ENCODE measurements around the gene NDUFS2. TPM values are rescaled to one million over a fixed set of nuclear protein-coding genes. Genes with fewer than 3 reads are reported as not detected.

The NDUFS2 gene
- total RNA-seq, 1 experiment from 2014 or later = 94.9 TPM

DNA sequence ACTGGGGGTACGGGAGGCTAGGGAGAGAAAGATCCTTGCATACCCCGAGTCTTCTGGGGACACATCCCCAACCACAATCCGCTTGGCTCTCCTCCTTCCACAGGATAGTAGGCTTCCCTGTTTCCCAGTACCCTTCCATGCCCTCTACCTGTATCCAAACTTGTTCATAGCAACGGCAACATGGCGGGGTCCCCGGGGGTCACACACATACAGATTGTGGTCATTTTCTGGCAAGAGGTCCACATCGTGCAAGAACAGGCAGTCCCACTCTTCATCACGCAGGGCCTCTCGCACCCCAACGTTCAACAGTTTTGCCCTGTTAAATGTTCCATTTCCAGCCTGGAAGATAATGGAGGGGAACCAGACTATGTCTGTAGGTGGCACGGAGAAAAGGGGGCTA is 28.5 kb upstream of the NDUFS2 start:
- peaks cover 25% of the 10 kb centered on the region for H3K36me3 ChIP-seq (ENCODE audit: control insufficient read depth, insufficient read depth, low read length)
- no peak for ATAC-seq
- peaks cover 10% of the 10 kb centered on the region for H3K4me1 ChIP-seq (ENCODE audit: control insufficient read depth, insufficient read depth, low read length)
- H3K27ac ChIP-seq (ENCODE audit: low read length) = no peak overlapping the region
- DNase-seq (ENCODE audit: low read depth, low spot score) = no peak
- in situ Hi-C loops (cut with HindIII; ENCODE audit: low pct_unique_long_range_greater_than_20kb, low sequenced_read_pairs) (no loop called here), intact Hi-C loops (cut with micrococcal nuclease; ENCODE audit: unreplicated experiment) (no loop called here)
- H3K27me3 ChIP-seq (ENCODE audit: control insufficient read depth, insufficient read depth, low read length) = no peaks in the 10 kb centered on the region
- TF ChIP-seq REST (IDR thresholded peaks at IDR 0.05; ENCODE audit: insufficient read depth in 1 of 2, low read depth in 2 of 2, low read length in 1 of 2) (no peak), TCF7L2 (IDR thresholded peaks at IDR 0.05; ENCODE audit: low read depth, low read length) (no peak), SIN3A (IDR thresholded peaks at IDR 0.05; ENCODE audit: borderline replicate concordance, insufficient read depth, low read depth, low read length) (no peak), POLR2AphosphoS5 (IDR thresholded peaks at IDR 0.05; ENCODE audit: low read depth, low read length) (no peak)
- TF ChIP-seq, protein P1, sequence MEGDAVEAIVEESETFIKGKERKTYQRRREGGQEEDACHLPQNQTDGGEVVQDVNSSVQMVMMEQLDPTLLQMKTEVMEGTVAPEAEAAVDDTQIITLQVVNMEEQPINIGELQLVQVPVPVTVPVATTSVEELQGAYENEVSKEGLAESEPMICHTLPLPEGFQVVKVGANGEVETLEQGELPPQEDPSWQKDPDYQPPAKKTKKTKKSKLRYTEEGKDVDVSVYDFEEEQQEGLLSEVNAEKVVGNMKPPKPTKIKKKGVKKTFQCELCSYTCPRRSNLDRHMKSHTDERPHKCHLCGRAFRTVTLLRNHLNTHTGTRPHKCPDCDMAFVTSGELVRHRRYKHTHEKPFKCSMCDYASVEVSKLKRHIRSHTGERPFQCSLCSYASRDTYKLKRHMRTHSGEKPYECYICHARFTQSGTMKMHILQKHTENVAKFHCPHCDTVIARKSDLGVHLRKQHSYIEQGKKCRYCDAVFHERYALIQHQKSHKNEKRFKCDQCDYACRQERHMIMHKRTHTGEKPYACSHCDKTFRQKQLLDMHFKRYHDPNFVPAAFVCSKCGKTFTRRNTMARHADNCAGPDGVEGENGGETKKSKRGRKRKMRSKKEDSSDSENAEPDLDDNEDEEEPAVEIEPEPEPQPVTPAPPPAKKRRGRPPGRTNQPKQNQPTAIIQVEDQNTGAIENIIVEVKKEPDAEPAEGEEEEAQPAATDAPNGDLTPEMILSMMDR (IDR thresholded peaks at IDR 0.05) = no peak
- H3K4me3 ChIP-seq (ENCODE audit: low read depth in 2 of 2, low read length in 2 of 2) = no peak overlapping the region
- ChIA-PET POLR2A (interaction anchor here (0.6 kb wide), 1 partner anchor 186 kb away, joined by 3 read pairs; no protein-coding TSS in a partner anchor), CTCF (no interaction called here)
- BruUV-seq (replicated peaks) = no TSS peak
- no peaks in the 10 kb centered on the region for H3K9me3 ChIP-seq (ENCODE audit: control insufficient read depth, insufficient read depth, low read depth, low read length)

- Histone ChIP-seq H3K4me3 (ENCODE audit: low read depth in 2 of 2, low read length in 2 of 2) (no peak overlapping the region), H3K9me3 (ENCODE audit: control insufficient read depth, insufficient read depth, low read depth, low read length) (no peaks in the 10 kb centered on the region), H3K4me1 (ENCODE audit: control insufficient read depth, insufficient read depth, low read length) (peaks cover 10% of the 10 kb centered on the region), H3K27ac (ENCODE audit: low read length) (no peak overlapping the region), H3K36me3 (ENCODE audit: control insufficient read depth, insufficient read depth, low read length) (peaks cover 25% of the 10 kb centered on the region), H3K27me3 (ENCODE audit: control insufficient read depth, insufficient read depth, low read length) (no peaks in the 10 kb centered on the region)
- POLR2A ChIA-PET = no interaction called here
- no TSS peak for BruUV-seq (replicated peaks)
- no peak for DNase-seq (ENCODE audit: low read depth, low spot score)
- in situ Hi-C loops (cut with HindIII; ENCODE audit: low pct_unique_long_range_greater_than_20kb, low sequenced_read_pairs) = no loop called here
- TF ChIP-seq SIN3A (IDR thresholded peaks at IDR 0.05; ENCODE audit: borderline replicate concordance, insufficient read depth, low read depth, low read length) = no peak
- no peak for TF ChIP-seq TCF7L2 (IDR thresholded peaks at IDR 0.05; ENCODE audit: low read depth, low read length)
- intact Hi-C loops (cut with micrococcal nuclease; ENCODE audit: unreplicated experiment) = no loop called here
- CTCF ChIA-PET = no interaction called here
- no peak for ATAC-seq
Observed at GRCh38 chr1:161174911-161175310, 27.3 kb upstream of the NDUFS2 start.

- peaks cover 25% of the 10 kb centered on the region for H3K36me3 ChIP-seq (ENCODE audit: control insufficient read depth, insufficient read depth, low read length)
- peak overlapping the region; percentile 24; the same call in 1 of the 2 replicates for H3K27ac ChIP-seq (ENCODE audit: low read length)
- in situ Hi-C loops (cut with HindIII; ENCODE audit: low pct_unique_long_range_greater_than_20kb, low sequenced_read_pairs) = no loop called here
- BruUV-seq (replicated peaks) = TSS peak; percentile 67
- ChIA-PET CTCF (no interaction called here), POLR2A (interaction anchor here (2.0 kb wide), 1 partner anchor 21 kb away, joined by 5 read pairs; the partner anchor contains the start of gene UFC1)
- no peaks in the 10 kb centered on the region for H3K9me3 ChIP-seq (ENCODE audit: control insufficient read depth, insufficient read depth, low read depth, low read length)
- ATAC-seq (no peak), DNase-seq (ENCODE audit: low read depth, low spot score) (no peak)
- TF ChIP-seq SIN3A (IDR thresholded peaks at IDR 0.05; ENCODE audit: borderline replicate concordance, insufficient read depth, low read depth, low read length) (no peak), POLR2AphosphoS5 (IDR thresholded peaks at IDR 0.05; ENCODE audit: low read depth, low read length) (no peak), TCF7L2 (IDR thresholded peaks at IDR 0.05; ENCODE audit: low read depth, low read length) (no peak), REST (IDR thresholded peaks at IDR 0.05; ENCODE audit: insufficient read depth in 1 of 2, low read depth in 2 of 2, low read length in 1 of 2) (no peak)
- TF ChIP-seq, protein P1 (IDR thresholded peaks at IDR 0.05) = no peak
- peaks cover 10% of the 10 kb centered on the region for H3K4me1 ChIP-seq (ENCODE audit: control insufficient read depth, insufficient read depth, low read length)
- peak overlapping the region; percentile 82 to 90 for H3K4me3 ChIP-seq (ENCODE audit: low read depth in 2 of 2, low read length in 2 of 2)
- intact Hi-C loops (cut with micrococcal nuclease; ENCODE audit: unreplicated experiment) = no loop called here
- no peaks in the 10 kb centered on the region for H3K27me3 ChIP-seq (ENCODE audit: control insufficient read depth, insufficient read depth, low read length)
Observed at GRCh38 chr1:161175771-161176453, 26.3 kb upstream of the NDUFS2 start.
